NCI-H146 treated with DMSO at 0.1 percent for 48 hours (cell line): ENCODE measurements around the gene MYO10.
A peak's percentile ranks its signal among the peaks of the same experiment; 100 is the strongest.

ENCODE experiments used
- DNase-seq: peaks from one replicate; lab custom pipeline; 2025; ENCODE audit not compliant: unreplicated experiment; lab: John Stamatoyannopoulos, UW

Gene MYO10

DNA sequence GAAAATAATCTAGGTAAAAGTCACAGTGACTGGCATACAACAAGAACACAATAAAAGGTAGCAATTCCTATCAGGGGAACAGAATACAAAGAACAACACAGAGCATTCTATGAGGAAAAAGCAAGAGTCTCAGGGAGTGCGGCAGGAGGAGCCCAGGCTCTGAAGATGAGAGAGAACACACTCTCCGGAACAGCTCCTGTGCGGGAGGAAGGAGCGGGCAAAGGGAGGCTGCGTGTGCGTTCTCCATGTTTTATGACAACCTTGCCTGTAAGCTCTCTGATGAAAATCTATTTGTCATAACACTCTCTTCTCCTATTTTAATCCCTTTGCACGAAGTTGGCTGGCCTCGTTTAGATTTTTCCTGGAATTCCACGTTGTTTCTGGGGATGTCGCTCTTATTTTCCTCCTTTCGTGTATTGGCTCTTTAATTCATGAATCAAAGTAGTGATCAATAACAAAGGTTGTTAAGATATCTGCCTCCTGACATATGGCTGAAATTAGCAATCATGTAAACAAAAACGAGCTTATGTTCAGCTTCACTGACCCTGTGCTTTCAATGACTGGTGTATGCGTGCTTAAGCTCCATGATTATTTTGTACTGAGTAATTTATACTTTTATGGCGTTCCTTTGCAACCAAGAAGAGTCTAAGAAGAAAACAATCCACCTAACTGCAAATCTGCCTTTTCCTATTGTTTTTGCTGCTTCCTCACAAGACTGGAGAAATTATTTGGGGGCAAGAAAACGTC lies 109.5 kb downstream of the MYO10 start:
- no peak for DNase-seq

DNA sequence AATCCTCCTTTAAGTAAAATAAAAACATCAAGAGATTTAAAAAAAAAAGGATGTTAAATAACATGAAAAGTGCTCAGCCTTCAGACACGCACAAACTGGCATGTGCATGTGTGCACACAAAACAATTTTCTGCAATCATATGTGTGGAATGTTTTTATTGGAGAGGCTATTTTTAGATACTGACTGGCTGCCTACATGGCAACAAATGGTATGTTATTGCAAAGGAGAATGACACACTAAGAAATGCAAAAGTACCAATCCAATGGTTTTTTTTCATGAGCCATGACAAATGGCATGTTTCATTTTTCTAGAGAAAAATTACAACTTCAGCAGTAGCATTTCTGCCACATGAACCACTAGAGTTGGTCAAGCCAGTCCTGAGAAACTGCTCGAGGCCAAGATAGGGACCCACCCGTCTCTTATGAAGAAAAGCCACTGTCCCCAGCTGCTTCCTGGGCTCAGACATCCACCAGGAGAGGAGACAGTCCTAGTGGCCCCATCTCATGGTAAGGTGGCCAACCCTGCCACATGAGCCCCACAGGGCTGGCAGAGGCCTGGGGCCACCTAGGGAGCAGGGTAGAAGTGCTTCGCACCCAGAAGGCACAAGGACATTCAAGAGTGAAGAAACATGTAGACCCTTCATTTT lies 116.4 kb downstream of the MYO10 start:
- DNase-seq = no peak

DNA sequence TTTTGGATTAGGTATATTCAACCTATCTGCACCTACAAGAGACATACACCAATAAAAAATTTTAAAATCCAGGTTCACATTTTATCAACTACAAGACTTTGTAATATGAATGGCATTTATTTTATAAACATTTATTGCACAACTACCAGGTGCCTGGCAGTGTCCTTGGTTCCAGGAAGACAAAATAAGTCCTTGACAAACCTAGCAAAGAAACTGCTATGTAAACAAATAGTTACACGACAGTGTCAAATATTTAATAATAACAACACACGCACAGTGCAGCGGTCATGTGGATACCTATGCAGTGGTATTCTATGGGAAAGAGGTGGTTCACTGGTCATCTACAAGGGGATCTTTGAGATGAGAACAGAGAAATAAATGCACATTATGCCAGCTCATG lies 120.7 kb downstream of the MYO10 start:
- no peak for DNase-seq

DNA sequence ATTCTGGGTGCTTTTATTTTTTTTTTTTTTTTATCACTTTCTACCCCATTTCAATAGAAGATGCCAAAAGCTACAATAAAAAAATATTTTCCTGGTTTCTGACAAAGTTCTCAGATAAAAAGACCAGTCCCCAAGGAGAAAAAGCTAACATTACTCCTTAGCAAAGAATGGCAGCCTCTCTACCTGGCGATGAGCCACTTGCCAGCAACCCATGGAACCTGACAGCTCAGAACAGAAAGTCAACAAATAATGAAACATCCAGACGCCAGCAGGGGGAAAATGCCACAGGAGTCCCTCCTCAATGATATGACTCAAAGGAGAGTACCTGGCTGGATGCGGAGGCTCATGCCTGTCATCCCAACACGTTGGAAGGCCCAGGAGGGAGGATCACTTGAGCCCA lies 123.2 kb downstream of the MYO10 start:
- DNase-seq = peak; percentile 12

DNA sequence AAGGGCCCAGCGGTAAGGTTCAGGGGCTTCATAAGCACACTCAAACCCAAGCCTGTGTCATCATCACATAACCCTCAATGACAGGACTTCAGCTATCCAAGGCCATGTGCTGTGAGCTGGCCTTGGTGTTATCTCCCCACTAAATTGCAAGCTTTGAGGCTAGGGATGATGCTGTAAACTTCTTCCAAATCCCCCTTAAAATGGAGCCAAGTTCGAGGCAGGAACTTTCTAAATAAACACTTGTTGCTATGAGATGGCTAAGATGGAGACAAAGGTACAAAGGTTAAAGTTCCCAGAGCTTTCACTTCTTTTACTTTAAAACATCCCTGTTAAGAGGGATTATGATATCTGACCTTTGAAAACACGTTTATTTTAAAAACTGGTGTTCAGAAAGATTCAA lies 123.6 kb downstream of the MYO10 start:
- no peak for DNase-seq

DNA sequence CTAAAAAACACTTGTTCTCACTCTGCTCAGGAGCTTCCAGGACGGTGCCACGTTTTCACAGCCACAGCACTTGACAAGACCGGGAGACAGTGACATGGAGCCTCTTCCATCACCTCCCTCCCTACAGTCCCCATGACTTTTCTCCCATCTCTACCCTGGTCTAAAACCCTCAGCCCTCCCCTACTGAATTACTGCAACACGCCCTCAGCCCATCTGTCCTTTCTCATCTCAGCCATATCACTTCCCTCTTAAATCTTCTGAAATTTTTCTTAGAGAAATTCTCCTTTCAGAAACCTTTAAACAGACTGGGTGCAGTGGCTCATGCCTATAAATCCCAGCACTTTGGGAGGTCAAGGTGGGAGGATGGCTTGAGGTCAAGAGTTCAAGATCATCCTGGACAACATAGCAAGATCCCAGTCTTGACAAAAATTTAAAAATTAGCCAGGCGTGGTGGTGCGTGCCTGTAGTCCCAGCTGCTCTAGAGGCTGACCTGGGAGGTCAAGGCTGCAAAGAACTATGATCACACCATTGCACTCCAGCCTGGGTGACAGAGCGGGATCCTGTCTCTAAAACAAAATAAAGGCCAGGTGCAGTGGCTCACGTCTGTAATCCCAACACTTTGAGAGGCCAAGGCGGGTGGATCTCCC lies 125.8 kb downstream of the MYO10 start:
- DNase-seq = no peak

DNA sequence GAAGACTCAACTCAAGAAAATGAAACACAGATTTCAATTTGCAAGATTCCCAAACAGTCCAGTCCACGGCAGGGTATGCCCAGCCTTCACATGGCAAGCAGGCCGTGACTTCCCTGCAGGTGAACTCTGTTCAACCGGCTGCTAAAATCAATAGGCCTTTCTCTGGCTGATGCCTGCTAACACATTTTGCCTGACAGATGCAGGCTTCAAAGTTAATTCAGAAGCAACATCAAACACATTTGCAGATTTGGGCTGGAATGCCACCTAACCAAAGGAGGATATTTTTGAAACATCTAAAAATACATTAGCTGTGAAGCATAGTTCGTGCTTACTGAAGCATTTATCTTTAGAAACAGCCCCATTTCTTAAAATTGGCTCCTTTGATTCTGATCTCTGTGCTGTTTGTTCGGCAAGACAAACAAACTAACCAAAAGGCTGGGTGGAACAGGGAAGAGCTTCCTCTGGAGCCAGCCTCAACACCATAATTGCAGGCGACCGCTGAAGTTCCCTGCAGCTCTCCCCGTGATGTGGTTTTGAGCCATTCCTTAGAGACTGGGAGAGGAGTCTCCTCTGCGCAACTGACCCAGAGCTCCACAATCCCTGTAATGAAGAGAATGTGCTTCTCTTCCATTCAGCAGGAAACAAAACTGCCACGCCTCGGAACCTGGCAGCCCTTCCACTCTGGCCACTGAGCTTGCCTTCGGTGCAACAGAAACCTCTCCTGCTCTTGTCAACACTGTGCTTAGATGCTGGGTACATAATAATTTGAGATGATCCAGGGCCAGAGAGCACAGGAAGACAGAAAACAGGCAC lies 126.5 kb downstream of the MYO10 start:
- DNase-seq = peak; percentile 34

DNA sequence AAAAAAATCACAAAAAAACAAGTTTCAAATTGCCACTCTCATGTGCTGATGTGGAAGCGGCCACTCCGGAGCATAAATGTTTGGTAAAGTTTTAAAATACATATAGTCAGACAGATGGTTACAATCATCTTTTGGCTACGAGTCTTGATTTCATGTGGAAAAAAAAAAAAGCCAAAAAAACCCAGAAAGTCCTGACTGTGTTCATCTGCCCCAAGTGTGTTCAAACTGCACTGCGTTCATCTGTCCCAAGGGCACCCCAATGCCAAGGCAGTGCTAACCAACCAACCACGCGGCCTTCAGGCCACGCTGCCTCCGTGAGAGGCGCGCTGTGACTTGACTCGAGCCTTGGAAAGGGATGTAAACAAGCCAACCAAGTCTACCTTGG lies 127.1 kb downstream of the MYO10 start:
- no peak for DNase-seq

DNA sequence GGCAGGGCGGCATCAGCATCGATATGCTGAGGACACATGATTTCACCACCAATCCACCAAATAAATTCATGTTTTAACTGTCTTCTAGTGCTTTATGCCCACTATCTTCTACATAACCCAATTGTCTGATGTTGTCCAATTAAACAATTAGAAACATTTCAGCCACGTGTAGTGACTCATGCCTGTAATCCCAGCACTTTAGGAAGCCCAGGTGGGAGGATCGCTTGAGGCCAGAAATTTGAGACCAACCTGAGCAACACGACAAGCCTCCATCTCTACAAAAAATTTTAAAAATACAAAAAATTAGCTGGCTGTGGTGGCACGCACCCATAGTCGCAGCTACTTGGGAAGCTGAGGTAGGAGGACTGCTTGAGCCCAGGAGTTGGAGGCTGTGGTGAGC lies 128.1 kb downstream of the MYO10 start:
- no peak for DNase-seq

DNA sequence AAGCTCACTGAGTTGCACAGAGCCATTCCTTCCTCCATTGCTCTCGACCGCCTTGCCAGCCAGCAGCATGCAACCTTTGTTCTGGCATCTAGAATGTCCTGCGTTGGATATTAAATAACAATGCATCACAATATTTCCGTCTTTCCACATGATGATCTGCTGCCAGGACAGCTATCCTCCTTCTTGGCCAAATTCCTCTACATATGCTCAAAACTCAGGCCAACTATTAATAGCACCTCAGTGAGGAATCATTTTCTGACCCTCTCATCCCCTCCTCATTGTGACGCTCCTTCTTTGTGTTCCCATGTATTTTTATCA lies 128.6 kb downstream of the MYO10 start:
- DNase-seq = no peak

DNA sequence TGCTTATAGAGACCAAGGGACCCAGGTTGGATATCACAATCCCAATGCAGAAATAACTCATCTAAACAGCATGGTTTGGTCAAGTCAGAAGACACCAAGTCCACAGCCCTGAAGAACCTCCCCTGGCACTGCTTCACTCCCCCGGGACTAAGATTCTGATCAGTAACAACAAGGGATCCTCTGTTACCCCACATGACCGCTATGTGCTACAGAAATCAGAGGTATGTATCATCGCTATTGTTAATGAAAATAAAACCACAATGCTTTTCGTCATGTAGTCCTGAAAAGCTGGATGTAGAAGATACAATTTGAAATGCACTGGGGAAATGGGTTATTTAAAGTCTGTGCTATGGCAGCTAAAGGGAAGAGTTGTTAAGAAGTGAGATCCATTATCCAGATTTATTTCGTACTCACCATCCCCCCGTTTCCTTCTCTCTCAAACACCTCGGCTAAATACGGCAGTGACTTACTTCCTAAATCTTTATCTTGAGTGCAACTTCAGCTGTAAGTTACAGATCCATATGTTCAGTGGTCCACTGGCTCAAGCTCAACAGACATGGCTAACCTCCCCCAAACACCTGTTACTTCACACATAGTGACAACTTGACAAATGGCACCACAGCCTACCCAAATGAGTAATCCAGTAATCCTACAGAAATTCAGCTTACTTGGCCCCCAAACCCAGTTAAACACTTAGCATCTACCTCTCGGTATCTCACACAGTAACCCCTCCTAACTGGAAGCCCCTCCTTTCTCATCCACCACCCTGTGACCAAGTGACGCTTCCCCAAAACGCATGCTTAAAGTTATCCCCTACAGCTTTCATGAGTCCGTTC lies 129.2 kb downstream of the MYO10 start:
- DNase-seq = no peak

DNA sequence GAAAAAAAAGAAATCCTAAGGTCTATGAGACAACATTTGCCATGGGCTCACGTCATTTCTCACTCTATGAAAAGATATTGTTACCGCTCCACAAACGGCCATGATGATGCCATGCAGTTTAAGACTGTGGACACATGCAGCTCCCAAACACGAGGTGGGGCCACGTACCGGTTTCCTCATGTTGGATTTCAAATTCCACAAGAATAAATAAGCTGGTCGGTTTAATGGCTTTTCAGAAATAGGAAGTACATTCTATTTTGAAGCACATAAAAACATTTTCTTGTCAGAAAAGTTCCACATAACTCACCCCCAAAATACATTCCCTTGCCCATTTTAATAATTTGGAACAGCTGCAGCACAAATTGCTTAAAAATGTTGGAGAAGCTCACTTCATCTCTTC lies 130.6 kb downstream of the MYO10 start:
- no peak for DNase-seq

DNA sequence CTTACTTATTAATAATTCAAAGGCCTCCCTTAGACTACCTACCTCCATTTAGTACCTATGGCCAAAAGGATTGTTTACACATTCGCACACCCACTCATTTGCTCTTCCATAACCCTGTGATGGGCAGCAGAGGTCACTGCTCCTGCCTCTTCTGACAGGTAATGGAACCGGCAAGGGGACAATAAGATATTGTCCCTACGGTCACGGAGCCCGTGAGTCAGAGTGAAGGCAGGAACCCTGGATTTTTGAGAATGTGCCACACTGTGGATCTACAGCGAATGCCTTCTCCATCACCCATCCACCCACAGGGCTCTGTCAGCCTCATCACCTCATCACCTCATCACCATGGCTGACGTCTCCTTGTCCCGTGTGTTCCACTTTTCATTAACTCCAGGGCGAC lies 132.3 kb downstream of the MYO10 start:
- no peak for DNase-seq

DNA sequence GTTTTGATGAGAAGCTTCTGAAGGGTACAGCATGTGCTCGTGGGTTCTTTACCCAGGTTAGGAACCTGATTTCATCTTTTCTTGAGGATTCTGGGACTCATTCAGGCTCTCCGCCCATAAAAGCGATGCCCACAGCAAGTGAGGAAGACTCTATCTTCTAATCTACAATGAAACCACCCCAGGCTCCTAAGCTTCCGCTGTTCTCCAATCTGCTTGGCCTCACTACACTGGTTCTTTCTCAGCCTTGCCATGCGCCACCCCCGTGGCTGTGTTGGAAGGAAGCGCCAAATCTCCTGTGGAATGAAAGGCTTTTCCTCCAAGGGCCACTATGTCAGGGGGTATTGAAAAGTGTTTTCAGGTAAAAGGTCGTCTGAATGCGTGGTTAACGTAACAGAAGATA lies 135.6 kb downstream of the MYO10 start:
- no peak for DNase-seq

DNA sequence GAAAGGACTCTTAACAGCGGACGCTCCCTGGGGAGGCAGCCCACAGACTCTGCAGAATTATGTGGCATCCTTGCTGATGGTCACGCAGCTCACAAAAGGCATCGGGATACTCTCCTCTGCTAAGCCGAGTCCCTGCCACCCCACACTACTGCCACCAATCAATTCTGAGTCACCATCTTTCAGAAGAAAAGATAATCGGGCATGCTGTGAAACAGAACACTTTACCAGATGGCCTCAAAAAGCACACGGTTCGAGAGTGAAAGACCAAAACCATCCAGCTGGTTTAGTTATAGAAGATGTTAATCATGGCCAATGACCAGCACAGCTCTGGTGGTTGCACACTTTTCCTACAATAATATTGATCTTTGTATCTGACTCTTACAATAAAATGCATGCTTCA lies 136.3 kb downstream of the MYO10 start:
- DNase-seq = no peak

DNA sequence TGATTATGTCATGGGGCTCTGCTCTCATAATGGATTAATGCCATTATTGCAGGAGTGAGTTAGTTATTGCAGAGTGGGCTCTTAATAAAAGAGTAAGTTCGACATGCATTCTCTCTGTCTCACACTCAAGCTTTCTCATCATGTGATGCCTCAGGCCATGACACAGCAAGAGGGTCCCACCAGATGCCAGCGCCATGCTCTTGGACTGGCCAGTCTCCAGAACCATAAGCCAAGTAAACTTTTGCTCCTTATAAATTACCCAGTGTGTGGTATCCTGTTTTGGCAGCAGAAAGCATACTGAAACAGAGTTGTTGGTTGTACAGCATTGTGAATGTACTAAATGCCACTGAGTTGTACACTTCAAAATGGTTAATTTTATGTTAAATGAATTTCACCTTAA lies 138.1 kb downstream of the MYO10 start:
- DNase-seq = no peak

DNA sequence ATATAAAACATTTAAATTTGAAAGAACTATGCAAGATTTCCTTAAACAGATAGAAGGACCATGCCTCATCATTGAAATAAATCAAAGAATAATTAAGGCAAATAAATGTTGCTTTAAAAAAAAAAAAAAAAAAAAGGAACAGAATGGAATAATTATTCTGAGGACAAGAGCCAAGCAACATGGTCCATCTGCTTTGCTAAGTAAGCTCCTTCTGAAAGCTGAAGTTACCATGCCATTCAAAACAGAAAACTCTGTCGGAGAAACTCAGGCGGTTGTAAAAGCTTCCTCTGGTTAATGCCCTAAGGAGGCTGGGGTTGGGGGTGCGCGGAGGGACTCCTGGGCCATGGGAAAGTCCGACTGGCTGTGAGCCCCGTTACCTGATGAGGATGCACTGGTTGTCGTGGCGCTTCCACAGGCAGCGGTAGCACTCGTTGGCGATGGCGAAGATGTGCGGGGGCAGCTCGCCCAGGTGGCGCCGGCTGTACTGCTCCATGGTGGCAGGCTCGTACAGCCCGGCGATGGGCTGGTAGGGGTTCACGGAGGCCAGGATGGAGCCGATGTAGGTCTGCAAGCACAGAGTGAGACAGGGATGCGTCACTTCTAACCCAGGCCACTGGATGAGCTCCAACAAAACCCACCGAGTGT lies 141.7 kb downstream of the MYO10 start:
- DNase-seq = no peak

DNA sequence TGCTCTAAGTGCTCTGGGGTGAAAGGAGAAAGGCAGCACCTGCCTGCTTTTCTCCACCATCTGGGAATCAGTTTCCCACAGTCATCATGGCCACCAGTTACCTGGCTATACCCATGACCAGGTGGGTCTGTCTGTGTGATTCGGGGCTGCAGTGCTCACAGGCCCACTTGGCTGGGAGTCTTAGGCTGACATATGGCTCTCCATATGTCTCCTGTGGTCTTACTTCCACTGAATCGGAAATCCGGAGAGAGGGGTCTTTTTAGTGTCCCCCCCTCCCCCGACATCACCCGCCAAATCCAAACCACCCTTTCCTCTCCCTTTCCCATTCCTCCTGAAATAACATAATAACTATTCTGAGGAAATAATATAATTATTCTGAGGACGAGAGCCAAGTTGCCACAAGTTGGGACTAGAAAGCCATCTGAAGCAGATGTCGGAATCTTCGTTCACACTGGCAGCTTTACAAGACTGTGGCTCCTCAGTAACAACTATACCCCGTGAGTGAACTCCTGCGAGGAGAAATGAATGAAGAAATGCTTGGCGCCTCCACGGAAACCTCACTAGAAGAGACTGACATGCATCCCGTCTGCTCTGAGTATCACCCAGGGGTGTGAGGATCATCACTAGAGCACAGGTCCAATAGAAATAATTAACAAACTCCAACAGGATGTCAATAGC lies 143.4 kb downstream of the MYO10 start:
- no peak for DNase-seq

DNA sequence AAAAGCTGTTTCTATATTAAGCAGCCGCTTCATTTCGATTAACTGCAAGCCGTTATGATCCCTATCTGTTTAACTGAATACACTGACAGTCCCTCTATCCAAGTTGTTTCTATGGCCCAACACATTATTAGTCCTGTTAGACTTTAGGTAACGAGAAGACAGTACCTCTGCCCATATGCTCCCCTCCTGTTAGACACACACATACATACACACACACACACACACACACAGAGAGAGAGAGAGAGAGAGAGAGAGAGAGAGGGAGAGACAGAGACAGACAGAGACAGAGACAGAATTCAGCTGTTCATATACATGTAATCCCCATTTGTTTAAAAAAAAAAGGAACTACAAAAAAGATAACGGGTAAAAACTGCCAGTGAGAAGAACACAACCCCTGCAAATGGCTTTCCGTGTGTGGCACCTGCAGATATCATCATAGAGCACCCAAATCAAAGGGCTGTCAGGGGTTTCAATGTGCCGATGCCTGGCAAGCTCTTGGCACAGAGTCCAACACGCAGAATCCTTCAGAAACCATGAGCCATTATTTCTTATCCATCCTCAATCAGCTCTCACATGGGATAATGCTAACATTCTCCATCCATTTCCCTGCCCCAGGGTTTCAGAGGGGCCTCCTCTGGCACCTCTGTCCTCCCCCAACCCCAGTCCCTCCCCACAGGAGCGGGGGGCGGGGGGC lies 144.0 kb downstream of the MYO10 start:
- DNase-seq = no peak
